Measurements from ENCODE around the gene BDKRB2.

The BDKRB2 gene

DNA sequence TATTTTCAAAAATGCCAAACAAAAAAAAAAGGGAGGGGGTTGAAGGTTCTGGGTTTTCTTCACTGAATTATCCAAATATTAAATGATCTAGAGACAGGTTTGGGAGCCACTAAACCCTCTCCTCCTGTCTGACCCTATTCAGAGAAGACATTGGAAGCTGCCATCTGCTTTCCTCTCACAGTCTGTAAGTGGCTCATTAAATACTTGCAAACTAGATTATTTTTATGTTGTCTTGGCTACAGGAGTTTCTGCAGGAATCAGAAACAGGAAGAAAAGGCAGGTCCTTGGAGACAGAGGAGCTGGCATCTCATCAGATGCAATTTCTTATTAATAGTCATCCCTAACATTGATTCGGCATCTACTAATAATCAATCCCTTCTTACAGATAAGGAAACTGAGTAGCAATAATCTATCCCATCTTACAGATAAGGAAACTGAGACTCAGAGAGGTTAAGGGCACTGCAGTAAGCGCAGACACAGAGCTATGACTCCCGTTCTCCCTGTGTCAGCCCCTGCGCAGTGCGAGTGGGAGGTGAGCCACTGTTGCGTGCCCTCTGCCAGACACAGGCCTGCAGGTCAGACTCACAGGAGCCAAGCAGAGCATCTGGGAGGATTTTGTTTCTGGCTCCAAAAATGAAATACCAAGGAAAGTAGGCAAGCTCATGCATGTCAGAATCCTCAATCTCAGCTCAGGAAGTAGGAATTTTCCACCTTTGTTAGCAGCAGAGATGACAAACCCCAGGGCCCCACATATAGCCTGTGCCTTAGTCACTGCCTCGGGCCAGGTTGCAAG is 11.0 kb downstream of the BDKRB2 start:
- in situ Hi-C loops (cut with MboI; ENCODE audit: low sequenced_read_pairs), result no loop called here
- no peaks in the 10 kb centered on the region for H3K36me3 ChIP-seq (replicated peaks)
- no peak for DNase-seq (ENCODE audit: low spot score in 2 of 2)

DNA sequence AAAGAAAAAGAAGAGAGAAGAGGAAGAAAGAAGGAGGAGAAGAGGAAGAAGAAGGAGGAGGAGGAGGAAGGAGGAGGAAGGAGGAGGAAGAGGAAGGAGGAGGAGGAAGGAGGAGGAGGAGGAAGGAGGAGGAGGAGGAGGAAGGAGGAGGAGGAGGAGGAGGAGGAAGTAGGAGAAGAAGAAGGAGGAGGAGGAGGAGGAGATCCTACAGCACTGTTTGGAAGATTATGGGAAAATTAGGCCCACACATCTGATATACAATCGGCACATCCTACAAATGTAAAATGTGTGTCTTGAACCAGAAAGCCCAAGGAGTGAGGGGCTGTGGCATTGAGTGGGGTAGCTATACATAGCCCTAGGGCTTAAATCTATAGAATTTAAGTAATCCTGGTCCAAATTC is 12.0 kb downstream of the BDKRB2 start:
- Histone ChIP-seq H3K4me1 (no peaks in the 10 kb centered on the region), H3K4me3 (no peak overlapping the region), H3K36me3 (replicated peaks) (no peaks in the 10 kb centered on the region), H3K27me3 (ENCODE audit: low read depth) (peaks cover 22% of the 10 kb centered on the region), H3K9me3 (no peaks in the 10 kb centered on the region)
- in situ Hi-C loops (cut with MboI; ENCODE audit: low sequenced_read_pairs), result no loop called here
- DNase-seq (ENCODE audit: low spot score in 2 of 2), result no peak

More for the DNA sequence above, 11.0 kb downstream of the BDKRB2 start:
- Histone ChIP-seq H3K4me1 (no peaks in the 10 kb centered on the region), H3K4me3 (no peak overlapping the region), H3K27me3 (ENCODE audit: low read depth) (peaks cover 26% of the 10 kb centered on the region), H3K9me3 (no peaks in the 10 kb centered on the region)

DNA sequence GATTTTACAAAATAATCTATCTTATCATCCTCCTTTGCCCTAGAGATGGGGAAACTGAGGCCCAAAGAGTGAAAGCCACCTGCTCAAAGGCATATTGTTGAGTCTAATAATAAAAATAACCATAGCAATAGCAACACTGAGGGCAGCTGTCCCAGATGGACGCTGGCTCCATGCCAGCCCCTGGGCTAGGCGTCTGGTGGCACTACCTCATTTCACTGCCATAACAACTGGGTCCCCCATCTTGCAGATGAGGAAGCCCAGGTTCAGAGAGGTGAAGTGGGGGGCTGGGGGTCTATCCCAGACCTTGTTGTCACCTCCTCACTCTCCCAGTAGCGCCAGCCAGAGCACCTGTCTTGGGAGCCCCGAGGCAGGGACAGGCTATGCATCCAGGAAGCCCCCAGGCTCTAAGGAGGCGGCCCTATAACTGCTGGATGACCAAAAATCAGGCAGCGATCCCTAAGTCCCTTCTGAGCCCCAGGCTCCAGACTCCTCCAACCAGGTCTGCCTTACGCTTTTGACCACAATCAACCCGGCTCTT is 12.8 kb downstream of the BDKRB2 start:
- no peaks in the 10 kb centered on the region for H3K9me3 ChIP-seq
- peaks cover 19% of the 10 kb centered on the region for H3K27me3 ChIP-seq (ENCODE audit: low read depth)
- DNase-seq (ENCODE audit: low spot score in 2 of 2), result no peak
- no peaks in the 10 kb centered on the region for H3K4me1 ChIP-seq
- no peak overlapping the region for H3K4me3 ChIP-seq
- in situ Hi-C loops (cut with MboI; ENCODE audit: low sequenced_read_pairs), result no loop called here
- no peaks in the 10 kb centered on the region for H3K36me3 ChIP-seq (replicated peaks)

DNA sequence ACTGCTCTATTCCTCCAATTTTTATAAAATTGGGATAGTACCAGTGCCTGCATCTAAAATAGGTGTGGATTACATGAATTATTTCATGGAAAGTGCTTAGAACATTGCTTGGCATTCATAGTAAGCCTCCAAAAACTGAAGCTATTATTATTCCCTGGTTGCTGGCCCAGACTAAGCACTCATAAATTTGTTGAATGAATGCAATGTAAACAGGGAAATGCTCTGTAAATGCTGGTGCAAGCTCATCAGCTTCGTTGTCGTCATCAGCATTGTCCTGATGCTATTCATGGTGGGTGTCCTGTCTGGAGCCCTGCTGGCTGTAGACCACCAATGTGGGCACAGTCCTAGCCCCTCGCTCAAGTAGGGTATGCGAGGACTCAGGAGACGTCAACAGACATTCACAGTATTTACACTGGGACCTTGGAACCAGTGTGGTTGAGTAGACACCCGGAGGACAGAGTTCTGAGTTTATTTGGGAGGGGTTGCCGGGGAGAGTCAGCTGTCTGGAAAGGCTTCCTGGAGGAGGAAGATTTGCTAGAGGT is 16.5 kb downstream of the BDKRB2 start:
- H3K9me3 ChIP-seq, result no peaks in the 10 kb centered on the region
- no peaks in the 10 kb centered on the region for H3K4me1 ChIP-seq
- in situ Hi-C loops (cut with MboI; ENCODE audit: low sequenced_read_pairs), result no loop called here
- no peaks in the 10 kb centered on the region for H3K36me3 ChIP-seq (replicated peaks)
- no peak overlapping the region for H3K4me3 ChIP-seq
- DNase-seq (ENCODE audit: low spot score in 2 of 2), result no peak
- H3K27me3 ChIP-seq (ENCODE audit: low read depth), result 0 out of 2 replicates have a peak, but pooled peaks cover 2% of the 10 kb centered on the region

DNA sequence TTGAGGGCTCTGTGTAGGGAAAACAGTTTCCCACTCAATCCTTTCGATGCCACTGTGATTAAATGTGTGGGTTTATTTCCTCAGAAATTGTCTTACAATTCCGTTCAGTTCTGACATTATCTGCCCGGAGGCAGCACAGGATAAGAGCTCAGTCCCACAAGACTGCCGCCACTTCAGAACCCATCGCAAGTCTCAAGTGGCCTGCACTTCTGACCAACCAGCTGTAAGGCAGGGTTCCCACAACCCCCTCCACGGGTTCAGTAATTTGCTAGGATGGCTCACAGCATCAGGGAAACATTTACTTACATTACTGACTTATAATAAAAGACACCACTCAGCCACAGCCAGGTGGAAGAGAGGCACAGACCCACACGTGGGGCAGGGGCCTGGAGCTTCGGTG is 17.2 kb downstream of the BDKRB2 start:
- H3K9me3 ChIP-seq, result no peaks in the 10 kb centered on the region
- no peak overlapping the region for H3K4me3 ChIP-seq
- H3K27me3 ChIP-seq (ENCODE audit: low read depth), result 0 out of 2 replicates have a peak, but pooled peaks cover 2% of the 10 kb centered on the region
- no peak for DNase-seq (ENCODE audit: low spot score in 2 of 2)
- no peaks in the 10 kb centered on the region for H3K4me1 ChIP-seq
- no peaks in the 10 kb centered on the region for H3K36me3 ChIP-seq (replicated peaks)
- in situ Hi-C loops (cut with MboI; ENCODE audit: low sequenced_read_pairs), result no loop called here

DNA sequence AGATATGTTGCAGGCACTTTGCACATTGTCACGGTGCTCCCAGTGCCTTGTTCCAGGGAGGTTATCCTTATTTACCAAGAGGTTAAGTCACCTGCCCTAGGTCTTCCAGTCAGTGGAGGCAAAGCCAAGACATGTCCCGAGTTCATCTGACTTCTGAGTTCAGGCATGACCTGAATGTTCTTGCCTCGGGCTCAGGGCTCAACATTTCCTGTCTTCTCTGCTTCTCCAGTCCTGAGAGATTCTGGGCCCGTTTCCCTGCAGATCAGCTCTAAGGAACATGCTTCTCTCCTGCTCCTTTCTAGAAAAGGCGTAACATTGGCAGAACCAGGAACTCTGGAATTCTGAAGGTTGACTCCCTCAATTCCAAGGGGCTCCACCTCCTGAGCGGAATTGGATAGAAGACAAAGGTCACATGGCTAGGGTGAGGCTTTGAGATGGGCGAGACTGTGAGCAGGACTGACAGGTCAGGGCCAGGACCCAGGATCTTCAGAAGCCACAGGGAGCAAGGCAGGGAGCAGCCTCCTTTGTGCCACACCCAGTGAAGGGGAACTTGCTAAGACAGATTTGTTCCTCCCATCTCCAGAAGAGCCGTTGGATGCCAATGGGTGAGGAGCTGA is 19.9 kb downstream of the BDKRB2 start:
- in situ Hi-C loops (cut with MboI; ENCODE audit: low sequenced_read_pairs), result no loop called here
- no peaks in the 10 kb centered on the region for H3K36me3 ChIP-seq (replicated peaks)
- no peaks in the 10 kb centered on the region for H3K9me3 ChIP-seq
- no peak for DNase-seq (ENCODE audit: low spot score in 2 of 2)
- no peak overlapping the region for H3K4me3 ChIP-seq
- no peaks in the 10 kb centered on the region for H3K4me1 ChIP-seq
- H3K27me3 ChIP-seq (ENCODE audit: low read depth), result 0 out of 2 replicates have a peak, but pooled peaks cover 2% of the 10 kb centered on the region

DNA sequence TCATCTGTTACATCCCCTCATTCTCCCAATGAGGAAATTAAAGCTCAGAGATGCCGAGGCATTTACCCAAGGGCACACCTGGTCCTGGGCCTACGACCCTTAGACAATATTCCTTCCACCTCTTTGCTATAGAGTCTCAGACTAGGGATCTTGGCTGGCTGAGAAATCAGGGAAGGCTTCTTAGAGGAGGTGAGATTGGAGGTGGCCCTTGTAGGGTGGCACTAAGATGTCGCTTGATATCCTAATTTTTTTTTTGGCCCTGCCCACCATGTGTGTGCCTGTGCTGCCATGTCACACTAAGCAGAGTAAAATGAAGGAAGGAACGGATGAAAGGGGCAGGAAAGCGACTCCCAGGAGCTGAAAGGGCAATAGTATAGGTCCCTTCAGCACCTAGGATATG is 20.6 kb downstream of the BDKRB2 start:
- in situ Hi-C loops (cut with MboI; ENCODE audit: low sequenced_read_pairs), result no loop called here
- Histone ChIP-seq H3K9me3 (no peaks in the 10 kb centered on the region), H3K4me1 (no peaks in the 10 kb centered on the region), H3K4me3 (no peak overlapping the region), H3K27me3 (ENCODE audit: low read depth) (0 out of 2 replicates have a peak, but pooled peaks cover 1% of the 10 kb centered on the region), H3K36me3 (replicated peaks) (no peaks in the 10 kb centered on the region)
- DNase-seq (ENCODE audit: low spot score in 2 of 2), result no peak

DNA sequence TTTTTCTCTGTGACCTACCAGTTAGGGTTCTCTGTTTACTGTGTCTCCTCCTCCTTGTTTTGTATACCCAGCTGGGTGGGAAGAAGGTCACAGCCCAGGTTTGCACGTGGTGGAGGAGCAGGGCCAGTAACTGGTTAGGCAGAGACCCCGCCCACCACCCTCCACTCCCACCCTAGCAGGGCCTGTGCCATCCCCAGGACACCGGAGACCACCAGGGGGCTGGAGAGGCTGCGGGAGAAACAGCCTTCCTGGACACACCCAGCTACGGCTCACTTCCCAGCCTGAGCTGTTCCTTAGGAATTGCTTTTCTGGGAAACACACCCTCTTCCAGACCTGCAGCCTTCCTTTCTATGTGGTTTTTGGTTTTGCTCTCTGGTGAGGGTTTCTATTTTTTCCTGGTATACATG is 21.1 kb downstream of the BDKRB2 start:
- Histone ChIP-seq H3K4me3 (no peak overlapping the region), H3K36me3 (replicated peaks) (no peaks in the 10 kb centered on the region), H3K27me3 (ENCODE audit: low read depth) (no peaks in the 10 kb centered on the region), H3K4me1 (no peaks in the 10 kb centered on the region), H3K9me3 (no peaks in the 10 kb centered on the region)
- in situ Hi-C loops (cut with MboI; ENCODE audit: low sequenced_read_pairs), result no loop called here
- peak in 1 of 2 experiments; percentile 50 for DNase-seq (ENCODE audit: low spot score in 2 of 2)

DNA sequence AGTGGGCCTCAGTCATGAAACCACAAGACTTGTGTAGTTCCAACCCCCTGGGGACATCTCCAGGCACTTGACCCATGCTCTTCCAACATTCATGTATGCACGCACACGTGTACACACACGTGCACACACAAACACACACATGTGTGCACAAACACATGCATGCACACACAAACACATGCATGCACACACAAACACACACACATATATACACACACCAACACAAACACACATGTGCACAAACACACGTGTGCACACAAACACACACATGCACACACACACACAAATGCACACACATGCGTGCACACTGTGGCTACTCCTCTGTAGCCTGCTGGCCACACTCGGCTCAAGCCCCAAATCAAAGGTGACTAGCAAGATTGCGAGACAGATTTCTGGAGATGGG is 22.8 kb downstream of the BDKRB2 start:
- Histone ChIP-seq H3K4me1 (no peaks in the 10 kb centered on the region), H3K4me3 (no peak overlapping the region), H3K9me3 (no peaks in the 10 kb centered on the region), H3K27me3 (ENCODE audit: low read depth) (no peaks in the 10 kb centered on the region; the same call in 1 of the 2 replicates), H3K36me3 (replicated peaks) (no peaks in the 10 kb centered on the region)
- DNase-seq (ENCODE audit: low spot score in 2 of 2), result no peak
- in situ Hi-C loops (cut with MboI; ENCODE audit: low sequenced_read_pairs), result no loop called here

DNA sequence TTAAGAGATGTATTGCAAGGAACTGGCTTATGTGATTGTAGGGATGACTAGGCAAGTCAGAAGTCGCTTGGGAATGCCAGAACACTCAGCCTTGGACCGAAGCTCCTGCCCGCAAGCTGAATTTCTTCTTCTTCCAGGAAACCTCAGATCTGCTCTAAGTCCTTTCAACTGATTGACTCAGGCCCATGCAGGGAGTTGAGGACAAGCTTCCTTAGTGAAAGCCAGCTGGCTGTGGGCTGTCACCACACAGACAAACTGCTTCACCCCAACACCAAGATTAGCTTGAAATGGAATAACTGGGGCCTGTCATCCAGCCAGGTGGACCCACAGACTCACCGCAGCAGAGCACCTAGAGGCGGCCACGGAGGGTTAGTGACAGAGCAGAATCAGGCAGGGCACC is 24.7 kb downstream of the BDKRB2 start:
- Histone ChIP-seq H3K36me3 (replicated peaks) (no peaks in the 10 kb centered on the region), H3K27me3 (ENCODE audit: low read depth) (no peaks in the 10 kb centered on the region; the same call in 1 of the 2 replicates), H3K4me3 (no peak overlapping the region), H3K4me1 (no peaks in the 10 kb centered on the region), H3K9me3 (no peaks in the 10 kb centered on the region)
- DNase-seq (ENCODE audit: low spot score in 2 of 2), result no peak
- in situ Hi-C loops (cut with MboI; ENCODE audit: low sequenced_read_pairs), result no loop called here

DNA sequence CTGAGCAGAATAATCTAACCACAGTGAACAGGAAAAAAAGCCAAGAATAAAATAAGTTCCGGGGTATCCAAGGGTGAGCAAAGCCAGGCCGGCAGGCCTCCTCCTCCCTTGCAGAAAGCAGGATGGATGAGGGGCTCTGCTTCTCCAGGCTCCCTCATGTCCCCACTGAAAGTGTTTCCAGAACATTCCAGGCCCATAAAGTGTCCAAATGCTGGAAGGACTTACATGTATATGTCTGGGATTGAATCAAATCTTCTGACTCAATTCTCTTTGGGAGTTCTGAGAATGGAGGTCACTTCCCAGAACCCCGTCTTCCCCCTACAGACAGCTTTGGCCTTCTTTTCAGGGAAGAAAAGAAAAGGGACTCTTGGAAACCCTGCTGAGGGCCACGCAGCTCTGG is 26.4 kb downstream of the BDKRB2 start:
- DNase-seq (ENCODE audit: low spot score in 2 of 2), result no peak
- H3K4me1 ChIP-seq, result no peaks in the 10 kb centered on the region
- H3K9me3 ChIP-seq, result no peaks in the 10 kb centered on the region
- in situ Hi-C loops (cut with MboI; ENCODE audit: low sequenced_read_pairs), result no loop called here
- H3K36me3 ChIP-seq (replicated peaks), result no peaks in the 10 kb centered on the region
- H3K4me3 ChIP-seq, result no peak overlapping the region
- peaks cover 6% of the 10 kb centered on the region for H3K27me3 ChIP-seq (ENCODE audit: low read depth)

DNA sequence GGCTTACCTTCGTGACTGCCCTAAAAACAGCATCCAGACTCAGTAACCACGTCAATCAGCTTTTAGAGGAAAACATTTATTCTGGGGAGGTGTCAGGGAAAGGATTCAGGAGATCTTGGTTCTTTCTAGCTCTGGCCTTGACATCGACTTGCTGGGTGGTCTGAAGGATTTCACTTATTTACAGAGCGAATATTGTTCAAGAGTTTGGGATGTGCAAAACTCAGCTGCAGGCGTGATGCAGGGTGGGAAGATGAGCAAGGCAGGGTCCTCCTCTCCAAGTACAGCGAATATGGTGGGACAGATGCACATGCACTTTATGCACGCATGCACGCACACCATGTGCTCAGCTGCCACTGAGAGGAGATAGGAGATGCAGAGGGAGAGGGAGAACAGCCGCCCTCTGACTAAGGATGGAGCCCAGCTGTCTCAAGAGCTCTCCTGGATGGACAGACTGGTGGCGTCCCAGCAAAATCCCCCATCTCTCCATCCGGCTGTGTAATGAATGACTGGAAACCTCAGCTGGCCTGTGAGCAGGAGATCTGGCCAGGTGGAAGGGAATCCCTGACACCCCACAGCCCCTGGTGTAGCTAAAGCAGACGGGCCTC is 27.0 kb downstream of the BDKRB2 start:
- no peak overlapping the region for H3K4me3 ChIP-seq
- H3K36me3 ChIP-seq (replicated peaks), result no peaks in the 10 kb centered on the region
- H3K27me3 ChIP-seq (ENCODE audit: low read depth), result peaks cover 6% of the 10 kb centered on the region
- no peak for DNase-seq (ENCODE audit: low spot score in 2 of 2)
- no peaks in the 10 kb centered on the region for H3K9me3 ChIP-seq
- in situ Hi-C loops (cut with MboI; ENCODE audit: low sequenced_read_pairs), result no loop called here
- no peaks in the 10 kb centered on the region for H3K4me1 ChIP-seq

DNA sequence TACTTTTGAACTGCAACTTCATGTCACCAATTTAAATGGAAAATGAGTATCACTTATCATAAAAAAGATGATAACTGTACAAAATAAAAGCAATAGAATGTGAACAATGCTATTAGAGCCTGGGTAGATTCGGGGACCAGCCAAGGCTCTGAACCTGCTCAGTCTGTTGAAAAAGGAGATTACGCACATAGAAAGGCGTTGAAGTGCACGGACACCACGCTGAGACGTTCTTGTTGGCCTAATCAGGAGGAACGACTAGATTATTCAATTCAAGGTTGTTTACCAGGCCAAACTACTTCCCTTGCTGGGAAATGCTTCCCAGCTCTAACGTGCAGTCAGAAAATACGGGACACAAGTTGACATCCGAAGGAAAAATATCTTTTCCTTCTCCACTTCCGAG is 27.9 kb downstream of the BDKRB2 start:
- Histone ChIP-seq H3K4me3 (no peak overlapping the region), H3K36me3 (replicated peaks) (no peaks in the 10 kb centered on the region), H3K27me3 (ENCODE audit: low read depth) (peaks cover 6% of the 10 kb centered on the region), H3K9me3 (no peaks in the 10 kb centered on the region), H3K4me1 (no peaks in the 10 kb centered on the region)
- DNase-seq (ENCODE audit: low spot score in 2 of 2), result no peak
- in situ Hi-C loops (cut with MboI; ENCODE audit: low sequenced_read_pairs), result no loop called here

DNA sequence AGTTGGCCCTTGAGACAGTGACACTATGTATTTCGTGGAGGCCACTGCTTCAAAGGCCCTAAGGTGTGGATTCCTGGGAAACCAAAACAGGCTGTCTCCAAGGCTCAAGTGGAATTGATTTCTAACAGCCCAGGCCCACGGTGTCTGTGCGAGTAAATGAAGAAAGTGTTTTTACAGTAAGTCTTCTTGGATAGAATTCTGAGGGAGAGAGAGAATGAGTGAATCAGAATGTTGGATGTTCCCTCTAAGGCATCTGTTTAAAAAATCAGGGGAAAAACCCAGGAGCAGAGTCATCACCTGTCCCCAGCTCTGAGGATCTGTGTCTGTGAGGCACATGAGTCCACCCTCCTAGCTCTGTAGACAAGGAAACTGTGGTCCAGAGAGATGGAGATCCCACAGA is 29.0 kb downstream of the BDKRB2 start:
- in situ Hi-C loops (cut with MboI; ENCODE audit: low sequenced_read_pairs), result no loop called here
- no peak for DNase-seq (ENCODE audit: low spot score in 2 of 2)
- H3K9me3 ChIP-seq, result no peaks in the 10 kb centered on the region
- peaks cover 6% of the 10 kb centered on the region for H3K27me3 ChIP-seq (ENCODE audit: low read depth)
- no peak overlapping the region for H3K4me3 ChIP-seq
- H3K36me3 ChIP-seq (replicated peaks), result no peaks in the 10 kb centered on the region
- H3K4me1 ChIP-seq, result no peaks in the 10 kb centered on the region

All from HAP-1 (cell line).